GM19043 (cell line): ENCODE data around the gene TLE1.
"Not testable (repeated sequence)": the region's sequence is repeated elsewhere in the genome, so short reads cannot be mapped to it uniquely, and the experiment has no call there.

Experiments used
- ATAC-seq: cut with Tn5 transposase; IDR thresholded peaks from one replicate; pipeline ENCODE4 v1.9.1; 2021; ENCODE audit warnings: low read depth; ENCODE audit not compliant: unreplicated experiment

The TLE1 gene

GRCh38 chr9:81623778-81624177 lies 65.6 kb downstream of the TLE1 start:
- no peak for ATAC-seq

- no peak for ATAC-seq
Measured at GRCh38 chr9:81622471-81623255, 66.7 kb downstream of the TLE1 start.

- no peak for ATAC-seq
Measured at GRCh38 chr9:81621785-81622259, 67.5 kb downstream of the TLE1 start.

- ATAC-seq, result no peak
Measured at GRCh38 chr9:81621118-81621517, 68.2 kb downstream of the TLE1 start.

- no peak for ATAC-seq
Measured at GRCh38 chr9:81620002-81620390, 69.4 kb downstream of the TLE1 start.

GRCh38 chr9:81619353-81620001 lies 69.9 kb downstream of the TLE1 start:
- ATAC-seq, result no peak

- no peak for ATAC-seq
Measured at GRCh38 chr9:81618923-81619322, 70.4 kb downstream of the TLE1 start.

- no peak for ATAC-seq
Measured at GRCh38 chr9:81616141-81616540, 73.2 kb downstream of the TLE1 start.

GRCh38 chr9:81614335-81614734 lies 75.0 kb downstream of the TLE1 start:
- ATAC-seq, result no peak

GRCh38 chr9:81613002-81613812 lies 76.1 kb downstream of the TLE1 start:
- no peak for ATAC-seq

GRCh38 chr9:81611664-81612063 lies 77.7 kb downstream of the TLE1 start:
- no peak for ATAC-seq

GRCh38 chr9:81610740-81611107 lies 78.6 kb downstream of the TLE1 start:
- ATAC-seq, result no peak

GRCh38 chr9:81609782-81610739 lies 79.3 kb downstream of the TLE1 start:
- no peak for ATAC-seq

- ATAC-seq, result no peak
Measured at GRCh38 chr9:81608289-81608657, 81.1 kb downstream of the TLE1 start.

GRCh38 chr9:81607593-81608288 lies 81.6 kb downstream of the TLE1 start:
- no peak for ATAC-seq

GRCh38 chr9:81606261-81606660 lies 83.1 kb downstream of the TLE1 start:
- not testable (repeated sequence) for ATAC-seq

GRCh38 chr9:81605170-81605670 lies 84.1 kb downstream of the TLE1 start:
- no peak for ATAC-seq

GRCh38 chr9:81604306-81605169 lies 84.8 kb downstream of the TLE1 start:
- ATAC-seq, result no peak
